DOHH2 (cell line): ENCODE measurements around the gene PDK3.

Experiments
- CTCF ChIP-seq: fragments of 200-600 bp; sonication (generic); IDR thresholded peaks from one replicate; pipeline ENCODE4 v1.5.1; 2014; ENCODE audit warnings: antibody characterized with exemption, mild to moderate bottlenecking, low read depth, low read length; ENCODE audit not compliant: poor library complexity, severe bottlenecking
- EZH2phosphoT487 ChIP-seq: fragments of 200-600 bp; sonication (generic); IDR thresholded peaks from 2 replicates; pipeline ENCODE4 v1.6.1; 2017; ENCODE audit warnings: borderline replicate concordance, mild to moderate bottlenecking, antibody characterized with exemption, low read length, moderate library complexity, mixed read lengths

- no peak for TF ChIP-seq CTCF
- no peak for TF ChIP-seq EZH2phosphoT487
These were observed 14.8 kb downstream of the PDK3 start for GRCh38 chrX:24479924-24480323.
